VCaP (cell line): Measurements from ENCODE around the gene N4BP3.

ENCODE experiments used
- H3K27ac ChIP-seq: fragments of 450-650 bp; 2 replicates; pipeline ENCODE4 v1.5.1; 2017
- CTCF ChIP-seq: fragments of 450-650 bp; conservative IDR thresholded peaks from 2 replicates; pipeline ENCODE4 v1.5.1; 2017; ENCODE audit warnings: mild to moderate bottlenecking, moderate library complexity

Gene N4BP3

DNA sequence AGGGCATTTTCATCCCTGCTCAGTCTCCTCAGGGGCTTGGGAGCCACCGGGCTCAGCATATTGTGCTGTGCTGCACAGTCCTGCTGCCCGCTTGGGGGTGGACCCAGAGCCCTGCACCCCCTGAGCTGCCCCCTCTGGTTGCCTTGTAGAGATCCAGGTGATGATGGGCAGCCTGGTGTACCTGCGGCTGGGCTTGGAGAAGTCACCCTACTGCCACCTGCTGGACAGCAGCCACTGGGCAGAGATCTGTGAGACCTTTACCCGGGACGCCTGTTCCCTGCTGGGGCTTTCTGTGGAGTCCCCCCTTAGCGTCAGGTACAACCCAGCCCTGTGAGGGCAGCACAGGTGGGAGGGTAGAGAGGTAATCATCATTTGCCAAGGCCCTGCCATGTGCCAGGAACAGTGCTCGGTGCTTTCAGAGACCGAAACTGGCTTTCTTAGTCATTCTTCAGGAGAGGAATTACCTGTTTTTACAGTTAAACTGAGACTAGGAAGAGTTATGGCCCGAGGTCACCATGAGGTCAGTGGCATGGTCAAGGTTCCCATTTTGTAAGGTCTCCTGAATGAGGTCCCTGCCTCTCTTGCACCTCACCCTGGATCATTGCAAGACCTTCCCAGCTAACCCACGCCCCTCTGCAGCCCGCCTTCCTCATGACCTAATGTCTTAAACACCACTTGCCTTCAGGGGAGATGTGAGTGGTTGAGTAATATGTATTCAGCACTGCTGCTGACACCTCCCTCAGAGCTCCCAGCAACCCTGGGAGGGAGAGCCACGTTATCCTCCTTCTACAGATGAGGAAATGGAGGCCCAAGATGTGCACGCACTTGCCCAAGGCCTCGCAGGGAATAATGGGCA lies 32.9 kb downstream of the N4BP3 start:
- TF ChIP-seq CTCF = peak; percentile 98
- no peak overlapping the region for H3K27ac ChIP-seq

DNA sequence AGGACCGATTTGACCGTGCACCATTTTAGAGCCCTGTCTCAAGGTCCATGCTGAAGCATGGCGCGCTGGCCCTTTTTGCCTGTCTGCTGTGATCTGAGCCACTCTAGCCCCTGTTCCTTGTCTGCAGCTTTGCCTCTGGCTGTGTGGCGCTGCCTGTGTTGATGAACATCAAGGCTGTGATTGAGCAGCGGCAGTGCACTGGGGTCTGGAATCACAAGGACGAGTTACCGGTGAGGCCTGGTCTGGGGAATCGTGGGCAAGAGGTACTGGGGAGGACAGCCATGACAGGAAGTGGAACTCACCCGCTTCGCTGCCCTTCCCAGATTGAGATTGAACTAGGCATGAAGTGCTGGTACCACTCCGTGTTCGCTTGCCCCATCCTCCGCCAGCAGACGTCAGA lies 34.1 kb downstream of the N4BP3 start:
- no peak overlapping the region for H3K27ac ChIP-seq
- TF ChIP-seq CTCF = no peak

- H3K27ac ChIP-seq = no peak overlapping the region
- no peak for TF ChIP-seq CTCF
Observed at GRCh38 chr5:178149199-178149932, 36.0 kb downstream of the N4BP3 start.

DNA sequence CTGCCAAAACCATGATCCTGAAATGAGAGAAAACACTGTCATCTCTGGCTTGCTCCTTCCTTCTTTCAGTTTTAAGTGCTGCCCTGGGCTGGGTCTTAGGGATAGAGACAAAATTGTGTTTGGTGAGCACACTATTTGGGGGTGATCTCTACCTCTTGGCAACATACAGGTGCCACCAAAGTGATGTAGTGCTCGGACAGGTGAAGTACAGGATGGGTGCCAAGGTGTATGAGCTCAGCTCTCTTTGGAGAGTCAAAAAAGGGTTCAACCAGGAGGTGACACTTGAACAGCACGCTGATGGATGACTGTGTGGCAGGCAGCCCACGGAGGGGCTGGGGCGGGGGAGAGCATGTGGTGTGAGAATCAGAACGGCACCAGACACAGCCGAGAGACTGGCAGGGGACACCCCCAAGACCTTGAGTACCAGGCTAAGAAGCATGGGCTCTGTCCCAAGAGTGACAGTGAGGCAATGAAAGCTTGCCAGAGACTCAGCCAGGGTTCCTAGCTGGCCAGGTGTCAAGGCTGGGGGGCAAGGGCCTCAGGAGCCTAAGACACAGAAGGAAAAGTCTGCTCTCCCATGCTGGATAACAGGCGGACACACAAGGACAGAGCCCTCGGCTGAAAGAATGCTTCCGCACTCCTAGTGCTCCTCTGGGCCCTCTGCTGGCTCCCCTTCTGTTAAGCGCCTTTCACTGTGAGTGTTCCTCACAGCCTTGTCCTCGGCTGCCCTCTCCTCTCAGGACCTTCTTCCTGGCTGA lies 37.8 kb downstream of the N4BP3 start:
- H3K27ac ChIP-seq = 0 out of 2 replicates have a peak overlapping the region, but pooled peaks have one; percentile 82
- peak; percentile 37 for TF ChIP-seq CTCF

GRCh38 chr5:178152491-178153444 lies 39.4 kb downstream of the N4BP3 start:
- no peak for TF ChIP-seq CTCF
- peak overlapping the region; percentile 82 for H3K27ac ChIP-seq

DNA sequence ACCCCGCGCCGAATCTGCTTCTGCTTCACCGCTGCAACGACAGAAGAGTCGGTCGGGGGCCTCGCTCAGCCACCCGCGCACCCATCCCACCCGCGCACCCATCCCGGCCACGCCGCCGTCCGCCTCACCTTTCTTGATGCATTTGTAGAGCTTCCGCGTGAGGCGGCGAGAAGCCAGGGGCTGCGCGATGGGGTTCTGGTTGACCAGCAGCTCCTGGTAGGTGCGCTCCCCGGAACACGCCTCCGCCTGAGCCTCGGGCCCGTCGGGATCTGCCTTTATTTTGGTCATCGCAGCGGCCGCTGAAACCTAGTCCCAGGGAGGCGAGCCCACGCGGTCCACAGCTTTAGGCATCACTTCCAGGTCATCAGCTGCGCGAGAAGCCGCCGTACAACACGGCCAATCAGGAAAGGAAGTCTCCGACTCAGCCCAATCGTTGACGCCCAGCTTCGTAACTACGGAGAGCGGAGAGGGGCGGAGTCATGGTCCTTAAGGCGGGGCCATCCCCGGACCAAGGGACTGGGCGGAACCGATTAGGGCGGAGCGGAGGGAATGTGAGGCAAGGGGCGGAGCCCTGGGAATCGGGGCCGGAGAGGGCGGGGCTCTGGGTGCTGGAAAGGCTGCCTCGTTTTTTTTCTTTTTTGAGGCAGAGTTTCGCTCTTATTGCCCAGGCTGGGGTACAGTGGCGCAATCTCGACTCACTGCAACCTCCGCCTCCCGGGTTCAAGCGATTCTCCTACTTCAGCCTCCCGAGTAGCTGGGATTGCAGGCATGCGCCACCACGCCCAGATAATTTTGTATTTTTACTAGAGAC lies 40.4 kb downstream of the N4BP3 start, which contains the start of gene NHP2:
Gene NHP2, minus strand, starts transcription at position 356 of the 811 bp plus-strand sequence. Its CDS starts 68 bp downstream, at position 288.
- peak within 1 kb of the TSS; percentile 82 for H3K27ac ChIP-seq
- TF ChIP-seq CTCF = no peak
